HFFc6 (cell line): Measurements from ENCODE around the gene GRK6. TPM values are rescaled to one million over a fixed set of nuclear protein-coding genes. Genes with fewer than 3 reads are reported as not detected.

Experiments
- DNase-seq: peaks from one replicate; pipeline ENCODE4 v3.0.0-alpha.2; 2018
- H3K27ac Mint-ChIP-seq: 2 replicates; pipeline ENCODE4 v1.8.0; 2020; ENCODE audit warnings: mild to moderate bottlenecking, mixed read lengths
- H3K27me3 Mint-ChIP-seq: 2 replicates; pipeline ENCODE4 v1.8.0; 2021; ENCODE audit warnings: mild to moderate bottlenecking, moderate library complexity, mixed read lengths; ENCODE audit not compliant: insufficient read depth
- H3K36me3 Mint-ChIP-seq: 2 replicates; pipeline ENCODE4 v1.8.0; 2021; ENCODE audit warnings: low read depth, mixed read lengths
- H3K4me1 Mint-ChIP-seq: 2 replicates; pipeline ENCODE4 v1.8.0; 2020; ENCODE audit warnings: low read depth, mixed read lengths
- H3K4me3 Mint-ChIP-seq: 2 replicates; pipeline ENCODE4 v1.8.0; 2020; ENCODE audit warnings: mild to moderate bottlenecking, moderate library complexity, mixed read lengths
- H3K9me3 Mint-ChIP-seq: 2 replicates; pipeline ENCODE4 v1.8.0; 2020; ENCODE audit warnings: mild to moderate bottlenecking, mixed read lengths
- CTCF ChIP-seq: fragments of 200-600 bp; sonication (generic); IDR thresholded peaks from 2 replicates; pipeline ENCODE4 v1.5.0; 2021; ENCODE audit warnings: antibody characterized with exemption, mild to moderate bottlenecking
- total RNA-seq, 6 experiments: library from RNA; stranded (reverse); fragmentation: NEBNext Ultra II Directional; extraction: Animal tissue kit (Norgen Biotek cat#: 25700); gene quantifications; 2 replicates in 1 of 6; 3 replicates in 5 of 6; pipeline ENCODE4 v1.2.3, GENCODE V29; 2021

The GRK6 gene
- total RNA-seq, 6 experiments from 2014 or later: 25.8 to 30.7 (median 28.0) TPM

- H3K4me3 Mint-ChIP-seq: no peak overlapping the region
- DNase-seq: no peak
Observed at GRCh38 chr5:177382423-177383029, 44.0 kb upstream of the GRK6 start.

GRCh38 chr5:177383181-177383580 is 43.3 kb upstream of the GRK6 start:
- no peak overlapping the region for H3K27ac Mint-ChIP-seq
- no peaks in the 10 kb centered on the region for H3K9me3 Mint-ChIP-seq
- no peak for DNase-seq
- H3K4me3 Mint-ChIP-seq: no peak overlapping the region
- H3K27me3 Mint-ChIP-seq: peaks cover 32% of the 10 kb centered on the region
- no peaks in the 10 kb centered on the region for H3K36me3 Mint-ChIP-seq
- no peak for TF ChIP-seq CTCF
- H3K4me1 Mint-ChIP-seq: peaks cover 24% of the 10 kb centered on the region

More at GRCh38 chr5:177382423-177383029, 44.0 kb upstream of the GRK6 start:
- Mint-ChIP-seq H3K27me3 (peaks cover 32% of the 10 kb centered on the region), H3K4me1 (peaks cover 21% of the 10 kb centered on the region), H3K36me3 (no peaks in the 10 kb centered on the region), H3K27ac (no peak overlapping the region), H3K9me3 (no peaks in the 10 kb centered on the region)
- TF ChIP-seq CTCF: peak; percentile 44; the same call in 1 of the 2 replicates

- H3K36me3 Mint-ChIP-seq: no peaks in the 10 kb centered on the region
- TF ChIP-seq CTCF: no peak
- H3K9me3 Mint-ChIP-seq: no peaks in the 10 kb centered on the region
- H3K27ac Mint-ChIP-seq: no peak within 1 kb of the TSS
- H3K4me3 Mint-ChIP-seq: no peak within 1 kb of the TSS
- H3K4me1 Mint-ChIP-seq: peaks cover 31% of the 10 kb centered on the region
- no peak for DNase-seq
- peaks cover 32% of the 10 kb centered on the region for H3K27me3 Mint-ChIP-seq
Observed at GRCh38 chr5:177384134-177384533, 42.3 kb upstream of the GRK6 start, which contains the start of gene SLC34A1. Gene SLC34A1, plus strand, starts transcription at chr5:177384434. Its CDS starts 1,308 bp downstream, at chr5:177385742.

GRCh38 chr5:177385720-177386119 is 40.8 kb upstream of the GRK6 start:
- no peak for TF ChIP-seq CTCF
- Mint-ChIP-seq H3K27me3 (peaks cover 32% of the 10 kb centered on the region), H3K4me3 (no peak overlapping the region), H3K9me3 (no peaks in the 10 kb centered on the region), H3K4me1 (peaks cover 34% of the 10 kb centered on the region), H3K36me3 (no peaks in the 10 kb centered on the region), H3K27ac (no peak overlapping the region)
- DNase-seq: no peak

DNA sequence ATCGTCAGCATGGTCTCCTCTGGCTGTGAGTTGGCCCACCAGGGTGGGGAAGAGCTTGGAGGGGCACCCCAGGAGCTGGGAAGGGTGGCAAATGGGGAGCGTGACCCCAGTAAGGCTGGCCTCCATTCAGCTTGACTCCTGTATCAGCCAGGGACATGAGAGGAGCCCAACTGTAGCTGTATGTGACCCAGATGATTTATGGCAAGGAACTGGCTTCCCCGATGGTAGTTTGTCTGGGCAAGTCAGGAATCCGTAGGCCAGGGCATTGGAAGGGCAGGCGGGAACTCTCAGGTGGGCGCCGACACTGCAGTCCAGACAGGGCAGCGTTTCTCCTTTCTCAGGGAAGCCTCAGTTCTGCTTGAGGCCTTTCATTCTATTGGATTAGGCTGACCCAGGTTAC is 39.9 kb upstream of the GRK6 start:
- H3K4me3 Mint-ChIP-seq: no peak overlapping the region
- no peaks in the 10 kb centered on the region for H3K9me3 Mint-ChIP-seq
- H3K36me3 Mint-ChIP-seq: no peaks in the 10 kb centered on the region
- TF ChIP-seq CTCF: no peak
- no peak overlapping the region for H3K27ac Mint-ChIP-seq
- no peak for DNase-seq
- H3K27me3 Mint-ChIP-seq: peaks cover 26% of the 10 kb centered on the region
- peaks cover 27% of the 10 kb centered on the region for H3K4me1 Mint-ChIP-seq
